DMS79 treated with DMSO at 0.1 percent for 48 hours (cell line): ENCODE data around the gene ACAA1.
"Not testable (repeated sequence)": the region's sequence is repeated elsewhere in the genome, so short reads cannot be mapped to it uniquely, and the experiment has no call there.

Source experiments
- DNase-seq: peaks from one replicate; lab custom pipeline; 2025; lab: John Stamatoyannopoulos, UW

ACAA1 gene

GRCh38 chr3:38136777-38137614, at the start of gene ACAA1:
Gene ACAA1 (minus strand): TSS chr3:38137127. CDS start chr3:38137035, 92 bp downstream.
- peak; percentile 90 for DNase-seq

GRCh38 chr3:38177181-38177580, 40.3 kb upstream of the ACAA1 start:
- no peak for DNase-seq

GRCh38 chr3:38173834-38174418, 37.0 kb upstream of the ACAA1 start:
- no peak for DNase-seq

- DNase-seq, result no peak
Measured at GRCh38 chr3:38171622-38172021, 34.7 kb upstream of the ACAA1 start.

- no peak for DNase-seq
Measured at GRCh38 chr3:38170722-38171121, 33.8 kb upstream of the ACAA1 start.

- DNase-seq, result no peak
Measured at GRCh38 chr3:38169027-38169317, 32.0 kb upstream of the ACAA1 start.

GRCh38 chr3:38168151-38169026, 31.5 kb upstream of the ACAA1 start:
- no peak for DNase-seq

- DNase-seq, result no peak
Measured at GRCh38 chr3:38167591-38167990, 30.7 kb upstream of the ACAA1 start.

- no peak for DNase-seq
Measured at GRCh38 chr3:38165722-38166387, 28.9 kb upstream of the ACAA1 start.

- DNase-seq, result peak; percentile 91
Measured at GRCh38 chr3:38164952-38165721, 28.2 kb upstream of the ACAA1 start, which contains the start of gene OXSR1. Gene OXSR1 (plus strand): TSS chr3:38165537. CDS start chr3:38165877, 340 bp downstream.

GRCh38 chr3:38164643-38164951, 27.7 kb upstream of the ACAA1 start:
- no peak for DNase-seq

GRCh38 chr3:38163841-38164642, 27.1 kb upstream of the ACAA1 start:
- DNase-seq, result no peak

GRCh38 chr3:38163117-38163840, 26.4 kb upstream of the ACAA1 start:
- no peak for DNase-seq

GRCh38 chr3:38160704-38161103, 23.8 kb upstream of the ACAA1 start:
- DNase-seq, result not testable (repeated sequence)

- DNase-seq, result no peak
Measured at GRCh38 chr3:38158472-38158871, 21.5 kb upstream of the ACAA1 start.

- DNase-seq, result peak; percentile 14
Measured at GRCh38 chr3:38157595-38157994, 20.7 kb upstream of the ACAA1 start.

GRCh38 chr3:38157117-38157516, 20.2 kb upstream of the ACAA1 start:
- no peak for DNase-seq

- no peak for DNase-seq
Measured at GRCh38 chr3:38155825-38156224, 18.9 kb upstream of the ACAA1 start.

GRCh38 chr3:38154625-38155255, 17.8 kb upstream of the ACAA1 start:
- no peak for DNase-seq
